HG03571 (cell line): ENCODE results near the gene CRIM1.

Experiments
- ATAC-seq: cut with Tn5 transposase; IDR thresholded peaks from one replicate; pipeline ENCODE4 v1.9.1; 2021; ENCODE audit not compliant: unreplicated experiment

CRIM1 gene

DNA sequence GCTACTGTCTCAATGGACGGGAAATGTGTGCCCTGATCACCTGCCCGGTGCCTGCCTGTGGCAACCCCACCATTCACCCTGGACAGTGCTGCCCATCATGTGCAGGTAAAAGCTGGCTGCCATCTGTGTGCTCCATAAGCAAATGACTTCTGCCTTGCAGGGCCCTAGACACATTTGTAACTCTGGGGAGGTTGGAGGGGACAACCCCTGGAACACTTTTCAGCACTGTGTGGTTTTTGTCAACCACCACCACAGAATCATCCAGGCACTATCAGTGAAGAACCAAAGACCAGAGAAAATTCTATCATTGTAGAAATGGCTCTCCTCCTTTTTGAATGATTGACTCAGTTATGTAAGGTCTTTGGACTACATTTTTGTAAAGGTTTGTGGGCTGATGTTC lies 158.1 kb downstream of the CRIM1 start:
- no peak for ATAC-seq

DNA sequence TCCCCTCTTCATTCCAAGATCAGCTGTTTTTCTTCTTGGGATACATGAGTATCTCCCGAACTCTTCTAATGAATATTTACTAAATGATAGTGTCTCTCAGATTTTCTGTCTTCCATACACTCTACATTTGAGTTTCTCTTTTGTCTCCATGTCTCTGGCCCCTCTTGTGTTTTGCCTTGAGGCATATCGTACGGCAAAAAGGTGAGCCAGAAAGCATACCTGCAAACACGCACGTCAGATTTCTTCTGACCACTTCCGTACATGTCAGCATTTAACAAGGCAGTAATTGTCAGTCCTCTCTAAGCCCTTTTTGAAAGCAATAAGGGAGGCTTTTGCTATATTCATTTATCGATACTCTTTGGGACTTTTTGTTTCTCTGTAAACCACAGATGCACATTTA lies 160.0 kb downstream of the CRIM1 start:
- ATAC-seq: no peak

DNA sequence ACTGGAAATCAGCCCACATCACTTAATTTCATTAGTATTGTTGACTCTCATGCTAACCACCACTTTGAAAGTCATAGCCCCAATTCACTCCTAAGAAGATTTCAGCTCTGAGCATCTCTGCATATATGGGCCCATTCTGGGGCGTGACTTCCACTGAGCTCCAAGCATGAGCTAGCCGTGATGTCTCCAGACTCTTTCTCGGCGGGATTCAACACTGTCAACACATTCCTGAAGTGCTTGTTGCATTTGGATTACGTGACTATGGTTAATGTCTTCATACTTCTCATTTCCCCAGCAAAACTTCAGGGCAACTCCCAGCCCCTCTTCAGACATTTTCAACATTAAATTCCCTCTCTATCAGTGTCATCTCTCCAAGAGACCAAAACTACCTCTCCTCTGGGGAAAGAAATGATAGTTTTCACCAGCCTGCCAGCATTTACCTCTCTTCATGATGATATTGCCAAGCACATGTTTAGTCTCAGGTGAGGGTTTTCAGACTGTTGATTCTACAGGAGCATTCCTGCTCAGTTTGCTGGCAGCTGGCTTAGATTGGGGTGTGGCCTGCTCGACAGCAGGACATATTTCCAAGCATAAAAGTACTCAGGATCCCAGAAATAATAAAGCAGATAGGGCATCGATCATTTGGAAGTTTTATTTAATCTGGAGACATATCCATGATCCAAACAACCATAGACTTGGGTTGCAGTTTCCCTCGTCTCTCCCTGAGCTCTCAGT lies 160.7 kb downstream of the CRIM1 start:
- ATAC-seq: no peak

- ATAC-seq: no peak
Measured at GRCh38 chr2:36520431-36520830, 164.9 kb downstream of the CRIM1 start.

- ATAC-seq: no peak
Measured at GRCh38 chr2:36523153-36523552, 167.6 kb downstream of the CRIM1 start.

DNA sequence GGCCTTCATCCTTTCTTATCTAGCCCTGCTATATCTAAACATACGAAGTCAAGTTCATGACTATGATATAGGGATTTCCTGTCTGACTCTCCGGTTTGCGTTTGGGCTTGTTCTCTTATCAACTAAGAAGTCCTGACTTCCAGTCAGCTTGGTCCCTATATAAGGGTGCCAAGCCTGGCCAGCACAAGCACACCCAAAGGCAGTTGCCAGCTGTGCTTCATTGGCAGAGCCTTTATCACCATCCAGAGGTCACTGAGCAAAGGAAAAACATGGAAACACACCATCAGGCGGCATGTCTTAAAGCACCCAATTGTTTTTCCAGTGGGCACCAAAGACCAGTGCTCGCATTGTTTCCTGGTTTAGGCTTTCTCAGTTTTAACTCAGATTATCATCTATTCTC lies 169.7 kb downstream of the CRIM1 start:
- no peak for ATAC-seq

DNA sequence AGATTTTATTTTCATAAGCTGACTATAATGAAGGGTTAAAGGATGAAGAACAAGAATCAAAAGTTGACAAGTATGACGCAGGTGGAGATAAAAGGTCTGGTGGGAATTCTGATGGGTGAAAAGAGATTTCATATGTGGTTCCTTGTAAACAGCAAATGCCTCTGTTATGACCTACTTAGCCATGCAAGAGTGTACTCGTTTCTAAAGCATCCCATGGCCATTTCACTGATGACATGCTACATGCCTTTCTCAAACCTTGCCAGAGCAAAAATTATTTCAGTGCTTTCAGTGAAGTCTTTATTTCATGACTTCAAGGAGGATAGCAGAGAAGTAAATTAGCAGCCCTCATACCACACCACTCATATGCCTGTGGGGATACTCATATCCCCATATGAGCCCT lies 170.6 kb downstream of the CRIM1 start:
- ATAC-seq: no peak

GRCh38 chr2:36528274-36528673 lies 172.7 kb downstream of the CRIM1 start:
- ATAC-seq: no peak

GRCh38 chr2:36528766-36529392 lies 173.3 kb downstream of the CRIM1 start:
- ATAC-seq: no peak

GRCh38 chr2:36530178-36530982 lies 174.8 kb downstream of the CRIM1 start:
- ATAC-seq: peak; percentile 86

DNA sequence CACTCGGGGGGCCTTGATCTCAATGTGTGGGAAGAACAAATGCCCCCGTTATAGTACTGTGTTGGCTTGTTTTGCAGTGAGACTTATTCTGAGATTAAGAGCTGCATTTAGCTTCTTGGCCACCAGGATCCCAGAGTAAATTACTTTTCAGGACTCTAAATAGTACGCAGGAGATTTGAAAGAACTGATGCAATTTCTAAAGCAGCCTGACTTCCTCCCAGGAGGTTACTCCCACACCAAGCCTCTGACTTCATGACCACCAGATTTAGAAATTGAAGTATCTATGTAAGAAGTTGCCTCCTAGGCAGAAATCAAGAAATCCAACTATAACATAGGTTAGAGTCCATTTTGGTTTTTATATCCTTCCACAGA lies 175.4 kb downstream of the CRIM1 start:
- ATAC-seq: no peak

DNA sequence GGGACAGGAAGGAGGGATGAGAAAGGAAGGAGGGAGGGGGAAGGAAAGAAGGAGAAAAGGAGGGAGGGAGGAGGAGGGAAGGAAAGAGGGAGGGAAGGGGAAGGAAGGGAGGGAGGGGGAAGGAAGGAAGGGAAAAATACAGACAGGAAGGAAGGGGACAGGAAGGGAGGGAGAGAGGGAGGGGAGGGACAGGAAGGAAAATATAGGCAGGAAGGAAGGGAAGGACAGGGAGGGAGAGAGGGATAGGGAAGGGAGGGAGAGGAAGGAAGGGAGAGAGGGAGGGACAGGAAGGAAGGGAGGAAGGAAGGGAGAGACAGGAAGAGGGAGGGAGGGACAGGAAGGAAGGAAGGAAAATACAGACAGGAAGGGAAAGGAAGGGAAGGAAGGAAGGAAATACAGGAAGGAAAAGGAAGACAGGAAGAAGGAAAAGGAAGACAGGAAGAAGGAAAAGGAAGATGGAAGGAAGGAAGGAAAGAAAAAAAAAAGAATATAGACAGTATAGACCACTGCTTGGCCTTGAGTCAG lies 178.8 kb downstream of the CRIM1 start:
- no peak for ATAC-seq

GRCh38 chr2:36535099-36535498 lies 179.5 kb downstream of the CRIM1 start:
- ATAC-seq: no peak

DNA sequence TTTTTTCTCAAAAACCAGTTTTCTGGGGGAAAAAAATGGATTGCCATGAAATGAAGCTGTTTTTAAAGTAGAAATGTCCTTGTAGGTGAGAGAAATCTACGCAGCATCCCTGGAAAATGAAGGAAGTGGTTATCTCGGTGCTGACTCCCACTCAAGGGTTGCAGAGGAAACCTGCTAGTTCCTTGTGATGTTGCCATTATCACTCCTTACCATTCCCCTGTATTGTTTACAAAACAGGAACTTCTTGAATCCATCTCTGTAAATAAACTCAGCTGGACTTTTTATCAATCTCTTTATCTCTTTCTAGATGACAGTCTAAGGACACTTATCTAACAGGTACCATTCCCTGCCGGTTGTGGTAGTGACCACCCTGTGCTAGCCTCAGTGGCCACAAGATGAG lies 181.2 kb downstream of the CRIM1 start:
- no peak for ATAC-seq

DNA sequence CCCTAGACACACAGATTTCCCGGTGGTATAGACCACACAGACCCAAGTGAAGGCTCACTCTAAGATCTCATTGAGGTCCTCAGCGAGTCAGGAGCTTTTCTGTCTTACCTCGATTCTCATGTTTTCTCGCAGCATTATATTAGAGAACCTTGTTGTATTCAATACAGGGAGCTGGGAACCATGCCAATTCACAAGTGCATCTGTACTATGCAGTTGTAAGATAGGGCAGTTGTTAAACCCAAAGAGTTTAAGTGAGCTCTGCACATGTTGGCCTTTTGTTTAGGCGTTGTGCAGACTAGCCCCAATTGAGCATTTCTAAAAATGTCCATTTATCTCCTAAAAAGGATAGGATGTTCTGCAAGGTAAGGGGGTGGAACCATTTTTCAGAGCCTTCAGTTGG lies 182.8 kb downstream of the CRIM1 start:
- no peak for ATAC-seq

DNA sequence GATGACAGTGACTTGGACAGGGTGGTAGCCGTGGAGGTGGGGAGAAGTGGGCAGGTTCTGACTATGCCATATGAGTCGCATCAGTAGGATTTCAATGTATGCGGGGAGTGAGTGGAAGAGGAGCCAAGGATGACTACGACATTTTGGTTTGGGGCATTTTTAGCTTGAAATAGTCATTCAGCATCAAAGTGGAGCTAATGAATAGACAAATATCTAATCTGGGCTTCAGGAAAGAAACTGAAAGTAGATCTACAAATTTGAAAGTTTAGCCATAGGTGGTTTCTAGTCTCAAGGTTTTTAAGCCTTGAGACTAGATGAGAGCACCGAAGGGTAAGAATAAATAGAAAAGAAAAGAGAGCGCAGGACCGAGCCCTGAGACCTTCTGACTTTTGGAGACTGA lies 184.1 kb downstream of the CRIM1 start:
- ATAC-seq: peak; percentile 78

- ATAC-seq: no peak
Measured at GRCh38 chr2:36540986-36541754, 185.6 kb downstream of the CRIM1 start.

DNA sequence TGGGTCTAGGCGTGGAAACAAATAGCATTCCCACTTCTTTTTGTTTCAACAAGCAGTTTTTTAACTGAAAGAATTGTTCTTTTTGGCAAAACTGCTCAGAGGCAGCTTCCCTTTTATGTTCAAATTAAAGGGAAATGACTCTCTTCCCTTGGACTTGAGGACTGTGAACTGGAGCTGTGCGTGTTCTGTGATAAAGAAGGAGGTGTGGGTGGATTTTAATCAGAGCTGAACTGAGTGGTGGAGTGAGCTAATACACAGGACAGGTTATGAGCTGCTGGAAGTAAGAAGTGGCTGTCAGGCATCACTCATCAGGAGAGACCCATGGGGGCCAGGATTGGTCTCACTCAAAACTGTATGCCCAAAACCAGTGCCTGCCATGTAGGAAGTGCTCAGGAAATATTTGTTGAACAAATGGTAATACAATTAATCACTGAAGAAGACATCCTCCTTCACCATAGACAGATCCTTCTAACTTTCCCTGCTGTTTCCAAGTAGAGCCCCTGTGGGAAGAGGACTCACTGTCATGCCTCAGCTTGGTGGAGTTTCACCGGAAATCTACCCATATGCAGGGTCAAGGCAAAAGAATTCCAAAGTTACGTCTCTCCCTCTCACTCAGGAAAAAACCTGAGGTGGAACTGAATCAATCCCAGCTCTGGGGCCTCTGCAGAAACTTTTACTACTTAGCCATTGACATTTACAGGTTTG lies 186.5 kb downstream of the CRIM1 start:
- no peak for ATAC-seq

DNA sequence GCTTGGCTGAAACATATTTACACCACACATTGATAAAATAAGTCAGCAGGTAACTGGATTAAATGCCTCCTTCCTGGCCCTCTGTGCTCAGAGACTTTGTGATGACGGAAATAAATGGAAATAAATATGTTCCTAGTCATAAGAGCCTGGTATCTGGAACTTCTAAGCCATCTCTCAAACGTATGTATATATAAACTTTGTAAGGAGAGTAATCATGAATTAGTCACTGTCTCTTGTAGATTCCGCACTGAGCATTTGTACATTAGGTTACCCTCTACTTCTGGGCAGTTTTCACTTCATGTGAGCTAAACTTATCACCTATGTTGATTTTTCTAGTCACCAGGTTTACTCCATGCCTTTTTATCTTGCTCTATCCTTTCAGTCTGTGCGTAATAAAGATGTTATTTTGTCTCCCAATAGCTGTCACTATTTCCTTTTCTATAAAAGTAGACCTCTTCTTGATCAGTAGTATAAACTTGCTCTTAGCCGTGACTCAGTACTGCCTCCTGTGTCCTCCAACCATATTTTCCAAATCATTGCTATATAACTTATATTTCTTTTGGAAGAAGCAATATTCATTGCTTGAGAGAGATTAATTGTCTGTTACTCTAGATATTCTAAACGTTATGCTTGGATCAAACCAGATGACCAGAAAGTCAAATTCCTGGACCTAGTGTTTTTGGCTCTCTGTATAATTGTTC lies 189.2 kb downstream of the CRIM1 start:
- no peak for ATAC-seq

DNA sequence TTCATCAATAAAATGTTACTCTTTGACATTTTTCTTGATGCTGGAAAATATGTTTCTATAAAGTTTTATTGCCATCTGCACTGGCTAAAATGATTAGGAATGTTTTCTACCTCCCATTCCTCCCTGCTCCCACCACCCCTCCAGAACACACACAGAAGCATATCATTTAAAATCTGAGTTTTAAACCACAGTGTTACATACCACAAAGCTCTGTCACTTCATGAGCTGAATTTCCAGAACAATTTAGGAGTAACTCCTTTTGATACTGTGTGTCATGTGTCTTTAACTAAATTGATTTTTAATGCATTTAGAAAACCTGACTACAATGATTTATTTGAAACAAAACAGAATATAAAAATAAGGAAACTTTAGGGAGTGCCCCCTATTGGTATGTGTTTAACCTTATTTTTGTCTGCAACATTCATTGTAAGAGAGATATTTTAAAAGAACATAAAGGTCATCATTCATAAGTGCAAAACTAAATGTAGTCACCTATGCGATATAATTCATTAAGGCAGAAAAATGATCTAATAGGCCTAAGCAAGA lies 190.4 kb downstream of the CRIM1 start:
- ATAC-seq: no peak
